HG03159 (cell line): ENCODE data around the gene TMEM176B.
"Not testable (repeated sequence)": the region's sequence is repeated elsewhere in the genome, so short reads cannot be mapped to it uniquely, and the experiment has no call there.

ENCODE experiments used
- ATAC-seq: cut with Tn5 transposase; IDR thresholded peaks from one replicate; pipeline ENCODE4 v1.9.1; 2021; ENCODE audit warnings: mild to moderate bottlenecking, moderate library complexity; ENCODE audit not compliant: unreplicated experiment

Gene TMEM176B

DNA sequence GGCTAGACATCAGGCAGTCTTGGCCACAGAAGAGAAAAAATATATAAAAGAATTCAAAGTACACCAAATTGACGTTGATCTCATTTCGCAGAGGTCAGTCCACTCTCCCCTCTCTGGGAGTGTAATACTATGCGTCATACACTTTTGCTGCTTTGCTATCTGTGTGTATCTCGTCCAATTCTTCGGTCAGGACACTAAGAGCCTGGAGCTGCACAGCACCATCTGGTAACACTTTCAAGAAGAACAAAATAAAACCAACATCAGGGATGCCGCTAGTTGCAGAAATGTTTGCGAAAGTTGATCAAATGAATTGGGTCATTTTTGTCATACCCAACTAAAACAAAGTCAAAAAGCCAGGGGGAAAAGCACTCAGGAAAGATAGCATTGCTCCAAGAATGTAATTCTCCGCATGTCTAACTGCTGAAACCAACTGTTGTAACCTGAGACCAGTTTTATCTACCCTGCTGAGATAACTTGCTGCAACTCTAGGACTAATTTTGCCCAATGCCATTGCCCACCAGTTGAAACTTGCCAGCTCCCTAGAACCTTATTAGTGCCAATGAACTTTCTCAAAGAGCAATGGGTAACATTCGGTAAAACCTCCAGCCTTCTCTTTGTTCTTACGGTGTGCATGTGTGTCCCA lies 23.4 kb upstream of the TMEM176B start:
- ATAC-seq: no peak

DNA sequence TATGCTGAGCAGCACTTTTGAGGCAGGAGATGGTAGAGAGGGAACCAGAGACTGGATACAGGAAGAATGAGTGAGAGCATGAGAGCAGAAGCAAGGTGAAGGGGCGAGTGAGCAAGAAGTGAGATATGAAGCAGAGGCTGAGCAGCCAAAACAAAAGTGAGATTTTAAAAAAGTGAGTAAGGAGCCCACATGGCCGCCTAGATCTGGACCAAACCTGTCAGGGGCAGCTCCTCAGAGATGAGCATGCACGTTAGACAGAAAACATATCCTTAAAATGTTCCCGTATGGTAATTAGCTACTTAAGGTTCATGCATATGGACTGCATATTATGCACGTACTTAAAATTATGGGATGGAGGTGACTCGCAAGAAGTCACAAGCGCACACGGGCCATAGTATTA lies 22.9 kb upstream of the TMEM176B start:
- ATAC-seq: no peak

DNA sequence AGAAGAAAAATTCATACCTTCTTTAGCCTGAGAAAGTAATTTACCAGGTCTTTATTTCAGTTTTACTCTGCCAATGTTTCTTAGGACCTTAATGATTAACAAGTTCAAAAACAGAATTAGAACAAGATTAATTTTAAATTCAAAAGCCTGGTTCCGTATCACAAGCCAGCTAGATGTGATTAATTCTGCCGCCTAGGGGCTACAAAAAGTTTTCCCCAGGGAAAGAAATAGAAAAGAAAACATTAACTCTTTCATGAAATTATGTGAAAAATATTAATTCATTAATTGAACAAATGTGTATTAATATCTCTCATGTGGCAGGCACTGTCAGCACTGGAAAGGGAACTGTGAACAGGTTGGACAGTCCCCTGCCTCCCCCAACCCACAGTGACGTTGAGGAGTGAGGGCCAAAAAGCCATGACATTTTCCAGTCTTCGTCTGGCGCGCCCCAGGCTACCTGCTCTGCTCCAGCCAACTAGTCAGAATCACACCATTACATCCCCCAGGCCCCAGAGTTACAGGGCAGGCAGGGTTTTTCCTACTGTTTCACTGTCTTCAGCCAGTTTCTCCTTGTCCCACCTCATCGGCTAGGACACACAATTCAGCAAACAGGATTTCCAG lies 20.5 kb upstream of the TMEM176B start:
- no peak for ATAC-seq

DNA sequence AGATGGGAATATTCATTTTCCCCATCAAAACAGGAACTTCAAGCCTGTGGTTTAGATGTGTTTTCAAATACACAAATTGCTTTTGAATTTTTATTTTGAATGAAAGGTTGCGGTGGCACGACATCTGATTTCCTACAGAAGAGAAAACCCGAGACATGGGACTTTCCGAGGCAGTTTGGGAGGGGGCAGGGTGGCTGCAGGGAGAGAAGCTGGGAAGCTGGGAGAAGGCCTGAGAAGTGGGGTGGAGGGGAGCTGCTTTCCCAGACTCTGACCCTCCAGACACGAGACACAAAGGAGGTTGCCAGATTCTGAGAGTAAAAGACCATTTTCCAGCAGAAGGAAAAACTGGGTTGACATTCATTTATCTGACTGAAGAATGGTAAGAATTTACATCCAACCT lies 20.0 kb upstream of the TMEM176B start:
- no peak for ATAC-seq

DNA sequence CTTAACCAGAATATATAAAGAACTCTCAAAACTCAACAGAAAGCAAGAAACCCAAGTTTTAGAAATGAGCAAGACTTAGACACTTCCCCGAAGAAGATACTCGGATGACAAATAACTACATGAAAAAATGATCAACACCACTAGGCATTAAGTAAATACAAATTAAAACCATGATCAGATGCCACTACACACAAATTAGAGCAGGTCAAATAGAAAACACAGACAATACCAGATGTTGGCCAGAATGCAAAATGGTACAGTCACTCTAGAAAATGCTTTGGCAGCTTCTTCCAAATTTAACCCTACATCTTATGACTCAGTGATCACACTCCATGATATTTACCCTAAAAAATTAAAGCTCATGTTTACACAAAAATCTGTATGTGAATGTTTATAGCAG lies 18.8 kb upstream of the TMEM176B start:
- no peak for ATAC-seq

DNA sequence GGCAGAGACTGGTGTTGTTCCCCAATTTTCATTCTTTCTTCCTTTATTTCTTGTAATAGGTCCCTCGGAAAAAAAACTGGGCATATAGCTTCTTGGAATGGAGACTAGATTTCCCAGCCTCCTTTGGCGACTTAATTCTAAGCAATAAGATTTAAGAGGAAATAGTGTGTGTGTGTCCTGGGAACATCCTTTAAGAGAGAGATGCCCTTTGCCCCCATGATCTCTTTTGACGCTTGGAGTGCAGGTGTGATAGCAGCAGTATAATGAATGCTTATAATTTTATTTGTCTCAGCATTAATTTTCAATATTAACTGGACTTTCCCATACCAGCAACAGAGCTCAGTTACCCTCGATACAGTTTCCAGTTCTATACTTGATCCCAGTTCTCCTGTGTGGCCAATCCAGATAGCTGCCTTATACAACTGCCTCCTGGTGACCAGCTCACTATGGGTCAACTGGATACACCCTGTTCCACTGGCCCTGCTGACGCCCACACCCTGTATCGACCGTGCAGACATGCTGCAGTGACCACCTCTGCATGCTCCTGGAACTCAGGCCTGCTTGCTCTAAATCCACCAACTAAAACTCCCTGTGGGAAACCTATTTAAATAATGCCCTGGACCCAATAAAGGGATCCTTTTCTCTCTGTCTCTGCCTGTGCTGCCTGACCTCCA lies 14.3 kb upstream of the TMEM176B start:
- ATAC-seq: no peak

DNA sequence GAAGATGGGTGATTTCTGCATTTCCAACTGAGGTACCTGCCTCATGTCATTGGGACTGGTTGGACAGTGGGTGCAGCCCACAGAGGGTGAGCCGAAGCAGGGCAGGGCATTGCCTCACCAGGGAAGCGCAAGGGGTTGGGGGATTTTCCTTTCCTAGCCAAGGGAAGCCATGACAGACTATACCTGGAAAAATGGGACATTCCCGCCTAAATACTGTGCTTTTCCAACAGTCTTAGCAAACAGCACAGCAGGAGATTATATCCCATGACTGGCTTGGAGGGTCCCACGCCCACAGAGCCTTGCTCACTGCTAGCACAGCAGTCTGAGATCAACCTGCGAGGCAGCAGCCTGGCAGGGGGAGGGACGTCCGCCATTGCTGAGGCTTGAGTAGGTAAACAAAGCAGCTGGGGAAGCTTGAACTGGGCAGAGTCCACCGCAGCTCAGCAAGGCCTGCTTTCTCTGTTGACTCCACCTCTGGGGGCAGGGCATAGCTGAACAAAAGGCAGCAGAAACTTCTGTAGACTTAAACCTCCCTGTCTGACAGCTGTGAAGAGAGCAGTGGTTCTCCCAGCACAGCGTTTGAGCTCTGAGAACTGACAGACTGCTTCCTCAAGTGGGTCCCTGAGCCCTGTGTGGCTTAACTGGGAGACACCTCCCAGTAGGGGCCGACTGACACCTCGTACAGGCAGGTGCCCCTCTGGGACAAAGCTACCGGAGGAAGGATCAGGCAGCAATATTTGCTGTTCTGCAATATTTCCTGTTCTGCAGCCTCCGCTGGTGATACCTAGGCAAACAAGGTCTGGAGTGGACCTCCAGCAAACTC lies 7.7 kb upstream of the TMEM176B start:
- not testable (repeated sequence) for ATAC-seq

DNA sequence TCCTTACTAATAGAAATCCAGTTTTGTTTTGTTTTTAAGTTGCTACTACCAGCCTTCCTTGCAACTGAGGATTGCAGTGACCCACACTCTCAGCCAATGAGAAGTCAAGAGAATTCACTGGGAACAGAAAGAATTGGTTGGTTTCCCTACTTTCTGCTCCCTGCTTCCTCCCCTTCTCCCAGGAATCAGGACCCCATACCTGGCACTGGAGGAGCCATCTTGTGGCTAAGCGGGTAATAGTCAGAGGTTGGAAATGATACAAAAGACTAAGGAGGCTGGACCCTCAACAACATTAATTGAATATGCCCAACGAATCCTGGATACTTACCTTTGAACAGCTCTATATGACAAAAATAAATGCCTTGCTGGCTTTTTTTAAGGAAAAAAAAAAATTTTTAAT lies 6.7 kb upstream of the TMEM176B start:
- ATAC-seq: no peak

DNA sequence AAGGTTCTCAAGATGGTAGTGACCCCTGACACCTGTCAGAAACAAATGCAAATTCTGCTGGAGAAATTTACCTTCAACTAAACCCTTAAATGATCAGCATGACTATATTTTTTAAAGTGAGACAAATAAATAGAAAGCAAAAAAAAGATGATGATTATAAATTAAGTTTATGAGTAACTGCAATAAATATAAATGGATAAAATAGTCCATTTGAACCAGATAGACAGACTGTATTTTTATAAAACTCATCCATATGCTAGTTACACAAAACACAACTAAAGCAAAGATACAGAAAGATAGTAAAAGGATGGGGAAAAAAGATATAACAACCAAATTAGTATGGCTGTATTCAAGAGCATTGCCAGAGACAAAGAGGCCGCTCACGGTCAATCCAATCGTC lies 6.3 kb upstream of the TMEM176B start:
- ATAC-seq: no peak

DNA sequence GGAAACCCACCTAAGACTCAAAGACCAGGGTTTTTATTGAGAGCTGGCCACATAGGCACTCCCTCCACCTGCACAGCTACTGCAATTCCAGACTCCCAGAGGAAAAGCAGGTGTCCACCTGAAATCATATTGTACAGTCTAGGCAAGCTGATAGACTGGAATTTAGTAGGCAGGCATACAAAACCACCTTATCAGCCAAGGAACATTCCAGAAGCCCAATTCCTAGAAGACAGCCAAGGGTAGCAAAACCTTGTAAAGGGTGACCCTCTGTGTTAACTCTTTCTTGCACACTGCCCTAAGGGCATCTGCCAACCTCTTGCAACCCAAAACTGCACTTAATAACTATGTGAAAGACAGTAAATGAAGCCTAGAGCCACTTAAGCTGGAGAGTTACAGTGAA lies 5.7 kb upstream of the TMEM176B start:
- ATAC-seq: no peak

DNA sequence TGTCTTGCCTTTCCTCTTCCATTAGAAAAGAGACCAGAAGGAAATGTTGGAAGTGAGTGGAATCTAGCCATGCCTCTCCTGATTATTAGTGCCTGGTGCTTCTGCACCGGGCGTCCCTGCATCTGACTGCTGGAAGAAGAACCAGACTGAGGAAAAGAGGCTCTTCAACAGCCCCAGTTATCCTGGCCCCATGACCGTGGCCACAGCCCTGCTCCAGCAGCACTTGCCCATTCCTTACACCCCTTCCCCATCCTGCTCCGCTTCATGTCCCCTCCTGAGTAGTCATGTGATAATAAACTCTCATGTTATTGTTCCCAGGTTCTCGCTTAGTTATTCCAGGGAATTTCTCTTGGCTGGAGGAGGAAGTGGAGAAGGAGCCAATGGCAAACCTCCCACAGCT lies 4.6 kb upstream of the TMEM176B start:
- no peak for ATAC-seq

DNA sequence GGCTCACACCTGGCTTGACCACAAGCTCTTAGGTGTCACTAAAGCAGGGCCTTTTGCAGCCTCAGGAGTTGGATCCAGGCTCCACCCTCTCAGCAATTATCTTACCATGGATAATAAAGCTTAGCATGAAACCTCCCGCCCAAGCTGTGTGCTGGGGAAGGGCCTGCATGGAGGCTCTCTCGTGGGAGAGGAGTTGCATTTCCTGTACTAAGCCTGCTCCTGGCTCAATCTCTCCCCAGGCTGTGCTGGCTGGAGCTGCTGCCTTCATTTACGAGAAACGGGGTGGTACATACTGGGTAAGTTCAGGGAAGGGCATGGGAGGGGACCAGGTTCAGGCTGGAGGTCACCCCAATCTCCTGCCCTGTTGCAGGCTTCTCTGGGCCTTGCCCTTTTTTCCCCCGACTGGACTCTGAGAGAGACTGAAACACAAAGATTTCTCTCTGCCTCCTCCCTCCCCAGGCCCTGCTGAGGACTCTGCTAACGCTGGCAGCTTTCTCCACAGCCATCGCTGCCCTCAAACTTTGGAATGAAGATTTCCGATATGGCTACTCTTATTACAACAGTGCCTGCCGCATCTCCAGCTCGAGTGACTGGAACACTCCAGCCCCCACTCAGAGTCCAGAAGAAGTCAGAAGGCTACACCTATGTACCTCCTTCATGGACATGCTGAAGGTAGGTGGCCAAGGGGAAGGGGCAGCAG lies 3.1 kb upstream of the TMEM176B start:
- ATAC-seq: no peak

DNA sequence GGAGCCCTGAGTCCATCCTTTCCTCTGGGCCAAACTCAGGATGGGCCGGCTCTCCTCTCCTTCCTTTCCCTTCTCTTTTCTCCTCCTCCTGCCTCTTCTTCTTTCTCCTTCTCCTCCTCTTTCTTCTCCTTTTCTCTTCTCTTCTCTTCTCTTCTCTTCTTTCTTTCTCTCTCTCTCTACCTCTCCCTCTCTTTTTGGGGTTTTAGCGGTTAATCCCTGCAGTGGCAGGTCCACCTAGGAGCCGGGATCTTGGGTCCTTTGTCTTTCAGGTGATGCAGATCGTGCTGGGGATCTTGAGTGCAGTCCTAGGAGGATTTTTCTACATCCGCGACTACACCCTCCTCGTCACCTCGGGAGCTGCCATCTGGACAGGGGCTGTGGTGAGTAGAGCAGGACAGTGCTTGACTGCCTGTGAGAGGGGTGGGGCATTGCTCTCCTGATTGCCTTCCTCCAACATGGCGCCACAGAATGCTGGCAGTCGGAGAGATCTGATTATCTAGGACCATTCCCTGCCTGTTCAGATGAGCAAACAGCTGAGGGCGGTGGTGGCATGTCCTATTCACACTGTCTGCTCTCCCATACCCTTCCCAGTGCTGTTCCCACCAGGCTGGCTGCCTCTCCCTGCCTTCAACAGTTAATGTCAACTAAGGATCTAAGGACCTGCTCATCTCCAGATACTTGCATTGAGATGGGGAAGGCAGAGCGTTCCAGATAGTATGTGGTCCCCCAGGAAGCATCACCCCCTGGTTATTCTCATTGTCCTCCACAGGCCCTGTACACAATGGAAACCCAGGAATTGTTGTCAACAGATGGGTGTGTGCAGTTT lies 2.0 kb upstream of the TMEM176B start:
- ATAC-seq: no peak

DNA sequence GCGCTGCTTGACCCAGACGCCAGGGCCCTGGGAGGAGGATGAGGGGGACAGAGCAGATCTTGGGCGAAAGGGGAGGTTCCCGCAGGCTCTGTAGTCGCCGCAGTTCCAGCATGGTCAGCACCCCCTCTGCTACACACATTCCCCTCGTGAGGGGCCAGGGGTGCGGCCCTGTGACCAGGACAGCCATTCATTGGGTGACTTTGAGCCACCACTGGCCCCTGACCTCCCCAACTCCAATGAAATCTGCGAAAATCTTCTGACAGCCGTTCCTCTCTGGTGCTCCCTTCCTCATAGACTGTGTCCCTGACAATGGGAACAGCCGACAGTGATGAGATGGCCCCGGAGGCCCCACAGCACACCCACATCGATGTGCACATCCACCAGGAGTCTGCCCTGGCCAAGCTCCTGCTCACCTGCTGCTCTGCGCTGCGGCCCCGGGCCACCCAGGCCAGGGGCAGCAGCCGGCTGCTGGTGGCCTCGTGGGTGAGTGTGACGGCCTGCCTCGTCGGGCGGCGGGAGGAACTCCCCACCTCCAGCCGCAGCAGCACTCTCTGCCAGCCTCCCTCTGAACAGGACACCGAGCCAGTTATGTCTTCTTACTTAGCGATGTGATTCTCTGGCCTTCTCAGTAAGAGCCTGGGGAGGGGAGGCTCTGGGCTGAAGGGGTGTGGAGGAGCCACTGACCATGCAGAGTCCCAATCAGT lies 1.2 kb upstream of the TMEM176B start:
- no peak for ATAC-seq

DNA sequence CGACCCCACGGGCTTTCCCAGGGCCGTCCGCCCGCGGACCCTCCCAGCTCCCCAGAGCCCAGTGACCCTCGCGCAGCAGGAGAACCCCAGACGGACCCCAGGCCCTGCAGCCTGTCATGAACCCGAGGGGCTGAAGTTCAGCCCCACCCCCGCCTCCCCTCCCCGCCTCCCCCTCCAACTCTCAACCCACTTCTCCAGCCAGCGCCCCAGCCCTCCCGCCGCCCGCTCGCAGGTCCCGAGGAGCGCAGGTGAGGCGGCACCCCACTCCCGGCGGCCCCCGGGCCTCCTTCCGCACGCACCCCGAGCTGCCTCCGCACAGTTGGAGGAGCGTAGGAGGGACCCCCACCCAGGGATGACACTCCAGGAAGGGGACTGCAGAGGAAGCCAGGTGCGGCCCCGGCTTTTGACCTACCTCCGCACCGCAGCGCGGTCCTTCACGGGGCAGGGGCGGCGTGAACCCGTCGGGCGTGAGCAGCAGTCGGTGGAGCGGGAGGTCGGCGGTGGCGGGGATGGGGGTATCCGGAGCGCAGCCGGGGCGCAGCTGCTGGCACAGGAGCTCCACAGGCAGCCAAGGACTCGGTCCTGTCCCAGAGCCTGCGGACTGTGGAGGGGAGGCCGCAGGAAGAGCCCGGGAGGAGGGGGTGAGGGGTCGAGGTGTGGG lies 547 bp upstream of the TMEM176B start, which contains the start of gene TMEM176A:
TSS of gene TMEM176A (plus strand) at position 189 of the 661 bp plus-strand sequence. CDS start 782 bp downstream, outside the sequence.
- no peak for ATAC-seq

DNA sequence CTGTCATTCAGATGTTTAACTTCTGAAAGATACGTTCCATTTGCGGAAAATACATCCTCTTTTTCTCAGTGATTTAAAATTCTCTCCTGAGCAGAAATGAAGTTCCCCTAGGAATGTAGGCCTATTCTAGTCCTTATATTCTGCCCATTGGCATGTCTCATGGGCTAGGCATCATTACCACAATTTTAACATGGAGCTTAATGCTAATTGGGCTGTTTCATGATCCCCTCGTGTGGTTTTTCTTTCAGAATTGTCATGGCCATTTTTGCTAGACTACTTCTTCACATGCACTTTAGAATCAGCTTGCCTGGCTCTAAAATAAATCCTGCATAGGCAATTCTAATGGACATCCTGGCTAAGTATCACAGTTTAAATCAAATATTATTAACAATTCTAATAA lies 1.0 kb downstream of the TMEM176B start:
- ATAC-seq: no peak

DNA sequence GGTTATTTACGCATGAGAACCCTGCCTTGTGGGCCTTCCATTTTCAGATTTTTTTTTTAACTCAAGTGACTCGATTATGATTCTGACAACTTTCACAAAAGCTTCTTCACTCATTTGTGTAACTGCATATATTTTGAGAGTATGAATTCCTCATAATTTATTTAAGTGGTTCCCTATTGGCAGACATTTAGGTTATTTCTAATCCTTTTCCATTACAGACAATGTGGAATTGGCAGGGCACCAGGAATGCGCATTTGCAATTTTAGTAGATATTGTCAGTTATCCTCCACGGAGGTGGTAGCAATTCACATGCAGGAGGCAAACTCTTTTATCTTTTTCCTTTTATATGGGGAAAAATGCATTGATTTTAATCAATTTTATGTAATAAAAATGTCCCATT lies 2.5 kb downstream of the TMEM176B start:
- ATAC-seq: no peak

DNA sequence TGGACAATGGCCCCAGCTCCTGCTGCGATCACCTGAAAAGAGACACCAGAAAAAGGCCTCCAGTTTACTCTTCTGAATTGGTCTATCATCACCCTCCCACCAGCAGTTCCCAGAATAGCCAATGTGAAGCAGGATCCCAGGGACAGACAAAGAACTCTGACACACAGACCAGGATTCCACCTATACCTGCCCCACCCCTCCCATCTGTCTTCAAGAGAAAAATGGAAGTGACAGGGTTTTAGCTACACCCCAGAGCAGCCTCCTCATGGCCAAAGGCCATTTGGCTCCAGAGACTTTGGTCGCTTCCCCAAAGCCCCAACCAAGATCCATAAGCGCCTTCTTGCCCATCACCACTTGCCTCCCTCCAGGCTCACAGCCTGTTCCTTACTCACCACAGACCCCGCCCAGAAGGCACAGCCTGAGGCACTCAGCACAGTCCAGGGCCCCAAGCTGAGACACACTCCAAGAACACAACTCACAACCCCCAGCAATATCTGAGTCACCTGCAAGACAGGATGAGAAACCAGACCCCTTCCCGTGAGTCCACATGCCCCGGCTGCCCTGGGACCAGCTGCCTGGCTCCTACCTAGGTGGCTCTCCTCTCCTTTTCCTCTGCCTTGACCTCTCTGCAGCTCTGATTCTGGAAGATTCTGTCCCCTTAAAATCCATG lies 6.5 kb downstream of the TMEM176B start:
- no peak for ATAC-seq
